Hepatocyte (in vitro differentiated cells): ENCODE measurements around the gene ZNHIT1. TPM values are rescaled to one million over a fixed set of nuclear protein-coding genes. Genes with fewer than 3 reads are reported as not detected.

Experiments used
- DNase-seq: peaks from one replicate; pipeline ENCODE4 v3.0.0-alpha.2; 2016; ENCODE audit warnings: low spot score
- H2AFZ ChIP-seq: fragments of 200-600 bp; sonication (generic); 2 replicates; pipeline ENCODE4 v1.6.0; 2016; ENCODE audit warnings: antibody characterized with exemption, mild to moderate bottlenecking
- H3K27ac ChIP-seq: fragments of 200-600 bp; sonication (generic); 2 replicates; pipeline ENCODE4 v1.5.1; 2016; ENCODE audit warnings: mild to moderate bottlenecking
- H3K27me3 ChIP-seq: fragments of 200-600 bp; sonication (generic); 2 replicates; pipeline ENCODE4 v1.6.1; 2016
- H3K36me3 ChIP-seq: fragments of 200-600 bp; sonication (generic); replicated peaks from 2 replicates; pipeline ENCODE4 v1.5.1; 2016; ENCODE audit warnings: low read depth; ENCODE audit not compliant: insufficient read depth
- H3K4me1 ChIP-seq: fragments of 200-600 bp; sonication (generic); 2 replicates; pipeline ENCODE4 v1.5.1; 2016; ENCODE audit warnings: mild to moderate bottlenecking, moderate library complexity; ENCODE audit not compliant: insufficient read depth
- H3K4me2 ChIP-seq: fragments of 200-600 bp; sonication (generic); 2 replicates; pipeline ENCODE4 v1.6.0; 2016
- H3K4me3 ChIP-seq: fragments of 200-600 bp; sonication (generic); 2 replicates; pipeline ENCODE4 v1.5.1; 2016; ENCODE audit warnings: mild to moderate bottlenecking
- H3K79me2 ChIP-seq: fragments of 200-600 bp; sonication (generic); 2 replicates; pipeline ENCODE4 v1.6.0; 2017; ENCODE audit warnings: mild to moderate bottlenecking
- H3K9me2 ChIP-seq: fragments of 200-600 bp; sonication (generic); replicated peaks from 2 replicates; pipeline ENCODE4 v1.6.0; 2017; ENCODE audit warnings: mild to moderate bottlenecking; ENCODE audit not compliant: insufficient read depth
- H3K9me3 ChIP-seq: fragments of 200-600 bp; sonication (generic); 2 replicates; pipeline ENCODE4 v1.5.1; 2016; ENCODE audit warnings: low read depth, mild to moderate bottlenecking
- H4K20me1 ChIP-seq: fragments of 200-600 bp; sonication (generic); 2 replicates; pipeline ENCODE4 v1.6.0; 2016; ENCODE audit warnings: mild to moderate bottlenecking; ENCODE audit not compliant: insufficient read depth, poor library complexity, severe bottlenecking
- EZH2 ChIP-seq: fragments of 200-600 bp; sonication (generic); IDR thresholded peaks from 2 replicates; pipeline ENCODE4 v1.6.1; 2016; ENCODE audit warnings: antibody characterized with exemption, mild to moderate bottlenecking, borderline replicate concordance
- EZH2phosphoT487 ChIP-seq: fragments of 200-600 bp; sonication (generic); IDR thresholded peaks from one replicate; pipeline ENCODE4 v1.6.1; 2018; ENCODE audit warnings: antibody characterized with exemption, mild to moderate bottlenecking, low read depth, moderate library complexity; ENCODE audit not compliant: unreplicated experiment, severe bottlenecking
- WGBS: methylation state at CpG from one replicate; pipeline ENCODE4 v1.1.6; 2016; ENCODE audit warnings: low lambda C conversion rate; ENCODE audit errors: missing lambda C conversion rate; 5-methylcytosine and 5-hydroxymethylcytosine counted together
- polyA plus RNA-seq: library from polyadenylated mRNA; unstranded; fragments of >200 nt; fragmentation: Nextera tagmentation; extraction: Ambion mirVana; gene quantifications from 2 replicates; pipeline ENCODE4 v1.2.1, GENCODE V29; 2016
- small RNA-seq: library from RNA; depleted of rRNA; stranded (forward); fragments of <200 nt; gene quantifications from one replicate; pipeline ENCODE3, GENCODE V24; 2014
- total RNA-seq: library from RNA; depleted of rRNA; stranded (reverse); fragments of >200 nt; gene quantifications from 2 replicates; pipeline ENCODE4 v1.2.3, GENCODE V29; 2014
- TF ChIP-seq, protein P1 (sequence below): fragments of 200-600 bp; sonication (generic); IDR thresholded peaks from 2 replicates; pipeline ENCODE4 v1.5.1; 2016; ENCODE audit warnings: antibody characterized with exemption, mild to moderate bottlenecking; ENCODE audit not compliant: poor library complexity

ZNHIT1 gene
- total and polyA plus RNA-seq, 2 experiments from 2014 or later: 110 to 117 TPM

DNA sequence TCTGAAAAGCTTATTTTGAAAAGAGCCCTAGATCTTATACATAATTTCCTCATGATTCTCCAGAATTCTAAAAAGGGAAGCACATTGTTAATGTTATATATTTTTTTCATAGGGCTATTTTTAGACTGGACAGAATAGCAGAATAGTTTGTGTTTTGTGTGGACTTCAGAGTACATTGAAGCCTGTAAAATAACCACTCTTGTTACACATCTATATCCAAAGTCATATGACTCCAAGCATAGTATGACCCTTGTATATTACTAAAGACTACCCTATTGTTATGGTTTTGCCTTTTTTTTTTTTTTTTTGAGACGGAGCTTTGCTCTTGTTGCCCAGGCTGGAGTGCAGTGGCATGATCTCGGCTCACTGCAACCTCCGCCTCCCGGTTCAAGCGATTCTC is 53.1 kb downstream of the ZNHIT1 start:
- no peak overlapping the region for H3K27ac ChIP-seq
- H3K36me3 ChIP-seq: no peaks in the 10 kb centered on the region
- TF ChIP-seq, protein P1, sequence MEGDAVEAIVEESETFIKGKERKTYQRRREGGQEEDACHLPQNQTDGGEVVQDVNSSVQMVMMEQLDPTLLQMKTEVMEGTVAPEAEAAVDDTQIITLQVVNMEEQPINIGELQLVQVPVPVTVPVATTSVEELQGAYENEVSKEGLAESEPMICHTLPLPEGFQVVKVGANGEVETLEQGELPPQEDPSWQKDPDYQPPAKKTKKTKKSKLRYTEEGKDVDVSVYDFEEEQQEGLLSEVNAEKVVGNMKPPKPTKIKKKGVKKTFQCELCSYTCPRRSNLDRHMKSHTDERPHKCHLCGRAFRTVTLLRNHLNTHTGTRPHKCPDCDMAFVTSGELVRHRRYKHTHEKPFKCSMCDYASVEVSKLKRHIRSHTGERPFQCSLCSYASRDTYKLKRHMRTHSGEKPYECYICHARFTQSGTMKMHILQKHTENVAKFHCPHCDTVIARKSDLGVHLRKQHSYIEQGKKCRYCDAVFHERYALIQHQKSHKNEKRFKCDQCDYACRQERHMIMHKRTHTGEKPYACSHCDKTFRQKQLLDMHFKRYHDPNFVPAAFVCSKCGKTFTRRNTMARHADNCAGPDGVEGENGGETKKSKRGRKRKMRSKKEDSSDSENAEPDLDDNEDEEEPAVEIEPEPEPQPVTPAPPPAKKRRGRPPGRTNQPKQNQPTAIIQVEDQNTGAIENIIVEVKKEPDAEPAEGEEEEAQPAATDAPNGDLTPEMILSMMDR: no peak
- TF ChIP-seq EZH2 (no peak), EZH2phosphoT487 (no peak)
- no peak for DNase-seq
- 93% methylated on average over 5 of the region's 5 CpGs for WGBS
- H4K20me1 ChIP-seq: no peaks in the 10 kb centered on the region
- H3K4me1 ChIP-seq: no peaks in the 10 kb centered on the region
- no peaks in the 10 kb centered on the region for H3K9me2 ChIP-seq
- no peaks in the 10 kb centered on the region for H3K9me3 ChIP-seq
- no peak overlapping the region for H3K4me2 ChIP-seq
- no peaks in the 10 kb centered on the region for H3K79me2 ChIP-seq
- H3K4me3 ChIP-seq: no peak overlapping the region
- no peak overlapping the region for H2AFZ ChIP-seq
- H3K27me3 ChIP-seq: no peaks in the 10 kb centered on the region

DNA sequence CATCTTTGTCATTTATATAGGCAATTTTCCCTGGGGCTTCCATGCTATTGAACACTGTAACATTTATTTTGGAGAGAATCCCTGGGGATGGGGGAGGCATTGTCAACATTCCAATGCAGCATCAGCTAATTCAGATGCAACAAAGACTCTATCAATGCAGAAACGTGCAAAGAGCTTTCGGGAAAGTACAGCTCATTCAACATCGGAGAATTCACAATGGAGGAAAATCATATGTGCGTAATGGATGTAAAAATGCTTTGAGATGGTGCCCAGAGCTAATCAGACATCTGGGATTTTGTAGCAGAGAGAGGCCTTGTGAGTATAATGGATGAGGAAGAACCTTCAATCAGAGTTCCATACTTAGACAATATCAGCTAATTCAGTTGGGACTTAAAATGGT is 55.2 kb downstream of the ZNHIT1 start:
- Histone ChIP-seq H3K27ac (no peak overlapping the region), H3K4me1 (no peaks in the 10 kb centered on the region), H3K4me2 (no peak overlapping the region), H3K36me3 (no peaks in the 10 kb centered on the region), H2AFZ (no peak overlapping the region), H3K9me3 (no peaks in the 10 kb centered on the region), H4K20me1 (no peaks in the 10 kb centered on the region), H3K79me2 (no peaks in the 10 kb centered on the region), H3K4me3 (no peak overlapping the region), H3K27me3 (no peaks in the 10 kb centered on the region), H3K9me2 (no peaks in the 10 kb centered on the region)
- TF ChIP-seq EZH2 (no peak), EZH2phosphoT487 (no peak)
- TF ChIP-seq, protein P1: no peak
- 53% methylated on average over 4 of the region's 4 CpGs for WGBS
- DNase-seq: no peak

Small RNAs within 50 kb of the gene (small RNA-seq; reads per million reads assigned to genes)
- gene RNU6-1104P: not detected

Other genes starting within 250 kb of the ZNHIT1 start
- 4.0 and 8.5 TPM in 2 replicates for gene MUC12, start 248.6 kb upstream of the ZNHIT1 start, total RNA-seq
- 7.3 and 9.2 TPM in 2 replicates for gene MUC12, start 248.6 kb upstream of the ZNHIT1 start, polyA plus RNA-seq
- gene MUC17, start 198.1 kb upstream of the ZNHIT1 start, total RNA-seq: 8.7 and 18.3 TPM in 2 replicates
- 2.9 and 5.5 TPM in 2 replicates for gene MUC17, start 198.1 kb upstream of the ZNHIT1 start, polyA plus RNA-seq
- gene TRIM56, start 132.7 kb upstream of the ZNHIT1 start, total RNA-seq: 10.0 and 13.1 TPM in 2 replicates
- 25.7 and 27.2 TPM in 2 replicates for gene TRIM56, start 132.7 kb upstream of the ZNHIT1 start, polyA plus RNA-seq
- gene SERPINE1, start 91.1 kb upstream of the ZNHIT1 start, total RNA-seq: 81.8 and 98.2 TPM in 2 replicates
- 181 and 185 TPM in 2 replicates for gene SERPINE1, start 91.1 kb upstream of the ZNHIT1 start, polyA plus RNA-seq
- 85.8 and 118 TPM in 2 replicates for gene AP1S1, start 63.7 kb upstream of the ZNHIT1 start, total RNA-seq
- 31.1 and 32.0 TPM in 2 replicates for gene AP1S1, start 63.7 kb upstream of the ZNHIT1 start, polyA plus RNA-seq
- 0.30 and 0.32 TPM in 2 replicates for gene VGF, start 52.6 kb upstream of the ZNHIT1 start, total RNA-seq
- gene VGF, start 52.6 kb upstream of the ZNHIT1 start, polyA plus RNA-seq: 0.19 and 0.80 TPM in 2 replicates
- gene NAT16, start 37.9 kb upstream of the ZNHIT1 start, total RNA-seq: not detected in 2 replicates
- not detected in 2 replicates for gene NAT16, start 37.9 kb upstream of the ZNHIT1 start, polyA plus RNA-seq
- gene MOGAT3, start 17.1 kb upstream of the ZNHIT1 start, total RNA-seq: 6.3 and 8.4 TPM in 2 replicates
- 10.5 and 14.0 TPM in 2 replicates for gene MOGAT3, start 17.1 kb upstream of the ZNHIT1 start, polyA plus RNA-seq
- 29.5 and 37.6 TPM in 2 replicates for gene PLOD3, start 584 bp upstream of the ZNHIT1 start, total RNA-seq
- 127 and 129 TPM in 2 replicates for gene PLOD3, start 584 bp upstream of the ZNHIT1 start, polyA plus RNA-seq
- gene CLDN15, start 19.6 kb downstream of the ZNHIT1 start, total RNA-seq: 11.4 and 14.3 TPM in 2 replicates
- 25.7 and 38.8 TPM in 2 replicates for gene CLDN15, start 19.6 kb downstream of the ZNHIT1 start, polyA plus RNA-seq
- 131 and 150 TPM in 2 replicates for gene FIS1, start 26.9 kb downstream of the ZNHIT1 start, total RNA-seq
- 193 and 238 TPM in 2 replicates for gene FIS1, start 26.9 kb downstream of the ZNHIT1 start, polyA plus RNA-seq
- gene IFT22, start 103.6 kb downstream of the ZNHIT1 start, total RNA-seq: 24.2 and 30.5 TPM in 2 replicates
- 29.8 and 42.2 TPM in 2 replicates for gene IFT22, start 103.6 kb downstream of the ZNHIT1 start, polyA plus RNA-seq
- gene COL26A1, start 144.7 kb downstream of the ZNHIT1 start, total RNA-seq: 9.4 and 11.6 TPM in 2 replicates
- 10.8 and 19.1 TPM in 2 replicates for gene COL26A1, start 144.7 kb downstream of the ZNHIT1 start, polyA plus RNA-seq